ENCODE measurements around the gene GCC2.
A peak's percentile ranks its signal among the peaks of the same experiment; 100 is the strongest.
"Not testable (repeated sequence)": the region's sequence is repeated elsewhere in the genome, so short reads cannot be mapped to it uniquely, and the experiment has no call there.

Gene GCC2

DNA sequence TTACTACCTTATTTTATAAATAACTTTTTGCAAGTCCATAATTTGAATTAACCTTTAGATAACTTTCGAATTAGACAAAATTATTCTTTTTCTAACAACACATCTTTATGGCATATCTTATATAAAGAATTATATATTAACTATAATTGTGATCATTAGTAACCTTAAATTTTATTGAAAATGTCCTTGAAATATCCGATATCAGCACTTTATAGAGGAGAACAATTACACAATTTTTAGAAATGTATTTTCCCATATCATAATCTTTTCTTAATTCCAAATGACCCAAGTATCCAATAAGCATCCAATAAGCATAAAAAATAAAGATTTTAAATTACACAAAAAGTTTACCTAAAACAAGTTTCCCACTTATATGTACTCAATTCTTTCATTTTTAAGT is 7.3 kb upstream of the GCC2 start:
- DNase-seq (ENCODE audit: low spot score), result no peak

DNA sequence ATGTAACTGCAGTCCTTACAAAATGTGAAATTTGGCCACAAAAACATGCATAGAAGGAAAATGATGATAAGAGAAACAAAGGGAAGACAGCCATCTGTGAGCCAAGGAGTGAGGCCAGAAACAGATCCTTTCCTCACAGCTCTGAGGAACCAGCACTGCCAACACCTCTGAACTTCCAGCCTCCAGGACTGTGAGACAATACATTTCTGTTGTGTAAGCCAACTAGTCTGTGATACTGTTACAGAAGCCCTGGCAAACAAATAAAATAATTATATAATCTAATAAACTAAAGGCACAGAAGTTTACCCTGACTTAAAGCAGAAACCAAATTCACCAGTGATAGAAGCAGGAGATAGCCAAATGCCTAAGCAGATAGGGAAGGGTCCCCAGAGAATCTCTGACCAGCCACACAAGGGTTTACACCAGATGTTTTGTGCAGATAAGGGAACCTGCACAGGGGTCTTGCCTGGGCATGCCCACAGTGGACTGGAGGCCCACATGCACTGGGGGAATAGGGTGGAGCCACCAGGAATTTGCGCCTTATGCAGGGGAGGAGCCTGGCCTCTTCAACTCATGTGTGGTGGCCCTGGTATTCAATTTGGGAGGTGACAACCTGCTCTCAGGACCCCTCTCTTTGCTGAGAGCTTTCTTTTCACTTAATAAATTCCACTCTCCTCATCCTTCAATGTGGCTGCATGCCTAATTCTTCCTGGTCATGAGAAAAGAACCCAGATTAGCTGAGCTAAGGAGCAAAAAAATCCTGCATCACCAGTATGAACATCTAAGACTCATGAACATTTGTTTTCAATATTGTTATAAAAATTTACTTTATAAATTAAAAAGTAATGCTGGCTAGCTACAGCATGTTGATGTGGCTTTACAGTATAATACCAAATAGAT is 3.8 kb upstream of the GCC2 start:
- DNase-seq (ENCODE audit: low spot score), result peak; percentile 19

DNA sequence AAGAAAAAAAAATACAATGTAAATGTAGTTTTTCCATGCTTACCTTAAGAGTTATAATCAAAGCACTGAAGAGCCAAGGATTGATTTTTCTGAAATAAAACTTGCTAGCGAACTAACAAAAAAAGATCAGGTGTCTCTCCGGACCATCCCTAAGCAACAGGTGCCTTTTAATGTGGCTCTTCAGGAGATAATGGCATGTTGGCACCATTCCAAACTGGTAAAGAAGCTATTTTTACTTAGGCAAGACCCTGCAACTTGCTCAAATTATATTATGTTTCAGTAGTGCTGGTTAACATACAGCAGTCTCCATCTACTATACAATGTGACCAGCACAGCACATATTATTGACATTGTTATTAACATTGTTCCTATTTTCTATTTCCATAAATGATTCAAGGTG is 2.3 kb upstream of the GCC2 start:
- no peak for DNase-seq (ENCODE audit: low spot score)

DNA sequence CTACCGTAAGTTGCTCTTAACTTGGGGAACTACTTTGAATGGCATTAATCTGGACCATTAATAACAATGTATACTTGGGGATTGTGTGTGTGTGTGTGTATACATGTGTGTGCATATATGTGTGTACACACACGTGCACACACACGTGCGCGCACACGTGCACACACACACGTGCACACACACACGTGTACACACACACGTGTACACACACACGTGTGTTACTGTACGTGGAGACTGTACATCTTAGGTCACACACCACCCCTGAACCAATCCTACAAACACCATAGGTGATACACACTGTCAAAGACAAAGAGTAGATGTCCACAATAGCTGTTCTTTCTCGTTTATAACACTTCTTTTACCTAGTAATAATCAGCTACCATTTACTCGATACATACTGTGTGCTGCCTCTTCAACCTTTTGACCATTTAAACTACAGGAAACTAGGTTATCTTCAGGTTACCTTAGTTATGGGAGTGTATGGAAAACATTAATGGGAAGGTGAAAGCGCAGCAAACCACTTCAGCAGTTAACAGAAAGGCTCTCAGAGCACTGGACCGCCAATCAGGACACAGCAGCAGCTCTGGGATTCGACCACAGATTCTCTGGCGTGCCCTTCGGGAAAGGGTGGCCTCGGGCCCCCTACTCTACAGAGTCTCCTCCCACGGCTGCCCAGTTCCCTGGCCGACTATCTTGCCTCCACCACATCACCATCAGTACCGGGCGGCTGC is 894 bp upstream of the GCC2 start:
- DNase-seq (ENCODE audit: low spot score), result no peak

DNA sequence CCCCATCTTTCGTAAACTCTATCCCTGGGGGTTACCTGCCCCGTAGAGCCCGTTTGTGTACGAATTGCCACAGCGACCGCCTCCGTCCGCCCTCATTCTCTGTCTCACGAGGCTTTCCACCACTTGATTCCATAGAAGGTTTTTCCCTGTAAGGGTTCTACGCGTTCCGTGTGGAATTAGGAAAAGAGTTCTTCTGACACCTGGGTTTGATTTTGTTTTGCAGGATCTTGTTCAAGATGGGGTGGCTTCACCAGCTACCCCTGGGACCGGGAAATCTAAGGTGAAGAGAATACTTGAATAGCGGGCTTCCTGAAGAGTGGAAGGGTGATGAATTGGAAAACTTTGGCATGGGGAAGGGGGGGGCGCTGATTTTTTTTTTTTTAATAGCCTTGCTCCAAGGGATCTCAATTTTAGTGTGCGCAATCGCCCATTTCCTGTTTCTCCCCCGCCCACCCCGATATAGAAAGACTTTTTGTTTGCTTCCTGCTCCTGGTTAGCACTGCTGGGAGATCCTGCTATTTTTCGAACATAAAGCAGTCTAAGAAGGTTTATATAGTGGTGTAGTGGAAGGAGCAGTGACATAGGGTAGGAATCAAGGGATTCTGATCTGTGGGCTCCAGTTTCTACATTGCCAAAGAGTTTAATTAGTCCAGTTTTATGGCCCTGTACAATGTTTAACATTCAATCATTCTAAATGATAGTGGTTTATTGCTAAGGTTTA is 564 bp downstream of the GCC2 start:
- DNase-seq (ENCODE audit: low spot score), result peak; percentile 36

DNA sequence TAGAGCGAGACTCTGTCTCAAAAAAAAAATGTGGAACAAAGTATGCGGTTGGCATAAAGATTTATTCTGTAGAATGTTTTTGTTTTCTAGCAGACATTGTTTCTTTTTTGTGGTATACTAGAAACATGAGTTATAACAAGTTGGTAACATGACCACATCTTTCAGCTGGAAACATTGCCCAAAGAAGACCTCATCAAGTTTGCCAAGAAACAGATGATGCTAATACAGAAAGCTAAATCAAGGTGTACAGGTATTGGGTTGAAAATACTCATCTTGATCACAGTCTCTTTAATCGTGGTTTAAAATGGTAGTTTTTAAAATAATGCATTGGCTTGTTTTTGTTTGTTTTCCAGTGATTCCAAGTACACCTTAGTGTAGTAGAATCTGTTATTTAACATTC is 1.9 kb downstream of the GCC2 start:
- DNase-seq (ENCODE audit: low spot score), result no peak

DNA sequence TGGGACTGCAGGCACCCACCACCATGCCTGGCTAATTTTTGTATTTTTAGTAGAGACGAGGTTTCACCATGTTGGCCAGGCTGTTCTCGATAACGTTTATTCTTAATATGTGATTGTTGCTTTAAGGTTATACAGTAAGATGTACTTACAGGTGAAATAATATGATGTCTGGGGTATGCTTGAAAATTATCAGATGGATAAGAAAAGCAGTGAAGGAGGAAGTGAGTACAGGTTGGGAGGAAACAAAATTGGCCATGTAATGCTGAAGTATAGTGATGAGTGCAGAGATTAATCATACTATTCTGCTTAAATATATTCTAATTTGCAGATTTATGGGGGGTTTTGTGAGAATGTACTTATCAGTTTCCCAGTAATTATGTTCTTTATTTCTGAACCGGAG is 3.0 kb downstream of the GCC2 start:
- no peak for DNase-seq (ENCODE audit: low spot score)

DNA sequence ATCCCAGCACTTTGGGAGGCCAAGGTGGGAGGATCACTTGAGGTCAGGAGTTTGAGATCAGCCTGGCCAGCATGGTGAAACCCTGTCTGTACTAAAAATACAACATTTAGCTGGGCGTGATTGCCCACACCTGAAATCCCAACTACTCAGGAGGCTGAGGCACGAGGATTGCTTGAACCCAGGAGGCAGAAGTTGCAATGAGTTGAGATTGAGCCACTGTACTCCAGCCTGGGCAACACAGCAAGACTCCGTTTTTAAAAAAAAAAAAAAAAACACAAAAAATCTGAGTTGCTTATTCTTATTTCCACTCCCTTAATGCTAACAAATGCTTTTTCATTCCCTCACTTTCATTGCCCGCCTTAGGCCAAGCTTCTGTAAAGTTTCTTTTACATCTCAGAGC is 4.5 kb downstream of the GCC2 start:
- DNase-seq (ENCODE audit: low spot score), result not testable (repeated sequence)

DNA sequence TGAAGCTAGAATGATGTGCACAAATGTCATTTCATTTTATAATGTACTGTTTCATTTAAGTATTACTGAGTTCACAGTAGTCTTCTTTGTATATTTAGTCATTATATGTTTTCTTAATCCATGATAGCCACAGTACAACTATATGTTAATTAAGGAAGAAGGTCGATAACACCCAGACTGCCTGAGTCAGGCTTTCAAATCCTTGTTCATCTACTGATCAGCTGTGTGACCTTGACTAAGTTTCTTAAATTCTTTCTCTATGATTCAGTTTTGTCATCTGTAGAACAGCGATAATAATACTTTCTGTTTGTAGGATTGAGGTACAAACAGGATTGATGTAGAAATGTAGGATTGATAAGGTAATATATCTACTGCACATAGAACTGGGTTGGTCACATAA is 5.4 kb downstream of the GCC2 start:
- DNase-seq (ENCODE audit: low spot score), result no peak

DNA sequence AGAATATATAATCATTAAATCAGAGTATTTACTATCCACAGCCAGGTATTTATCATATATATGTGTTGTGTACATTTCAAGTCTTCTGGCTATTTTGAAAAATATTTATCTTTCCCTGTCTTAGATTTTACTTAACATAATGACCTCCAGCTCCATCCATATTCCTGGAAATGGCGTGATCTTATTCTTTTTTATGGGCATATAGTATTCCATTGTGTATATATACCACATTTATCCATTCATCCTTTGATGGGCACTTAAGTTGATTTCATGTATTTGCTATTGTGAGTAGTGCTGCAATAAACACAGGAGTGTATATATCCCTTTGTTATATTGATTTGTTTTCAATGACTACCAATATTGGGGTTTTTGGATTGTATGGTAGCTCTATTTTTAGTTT is 6.6 kb downstream of the GCC2 start:
- DNase-seq (ENCODE audit: low spot score), result no peak

DNA sequence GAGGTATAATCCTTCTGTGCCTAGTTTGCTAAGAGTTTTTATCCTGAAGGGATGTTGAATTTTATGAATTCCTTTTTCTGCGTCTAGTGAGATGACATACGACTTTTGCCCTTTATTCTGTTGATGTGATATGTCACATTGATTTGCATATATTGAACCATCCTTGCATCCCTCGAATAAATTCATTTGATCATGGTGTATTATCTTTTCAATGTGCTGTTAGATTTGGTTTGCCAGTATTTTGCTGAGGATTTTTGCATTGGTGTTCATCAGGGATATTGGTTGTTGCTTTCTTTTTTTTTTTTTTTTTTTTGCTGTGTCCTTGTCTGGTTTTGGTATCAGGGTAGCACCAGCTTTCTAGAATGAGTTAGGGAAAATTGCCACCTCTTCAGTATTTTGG is 9.1 kb downstream of the GCC2 start:
- DNase-seq (ENCODE audit: low spot score), result no peak

DNA sequence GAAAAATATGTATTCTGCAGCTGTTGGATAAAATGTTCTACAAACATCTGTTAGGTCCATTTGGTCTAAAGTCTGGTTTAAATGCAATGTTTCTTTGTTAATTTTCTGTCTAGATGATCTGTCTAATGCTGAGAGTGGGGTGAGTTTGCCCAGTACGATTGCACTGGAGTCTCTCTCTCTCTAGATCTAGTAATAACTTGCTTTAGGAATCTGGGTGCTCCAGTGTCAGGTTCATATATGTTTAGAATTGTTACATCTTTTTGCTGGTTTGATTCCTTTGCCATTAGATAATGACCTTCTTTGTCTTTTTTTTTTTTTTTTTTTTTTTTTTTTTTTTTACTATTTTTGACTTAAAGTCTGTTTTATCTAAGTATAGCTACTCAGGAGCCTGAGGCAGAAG is 10.4 kb downstream of the GCC2 start:
- no peak for DNase-seq (ENCODE audit: low spot score)

DNA sequence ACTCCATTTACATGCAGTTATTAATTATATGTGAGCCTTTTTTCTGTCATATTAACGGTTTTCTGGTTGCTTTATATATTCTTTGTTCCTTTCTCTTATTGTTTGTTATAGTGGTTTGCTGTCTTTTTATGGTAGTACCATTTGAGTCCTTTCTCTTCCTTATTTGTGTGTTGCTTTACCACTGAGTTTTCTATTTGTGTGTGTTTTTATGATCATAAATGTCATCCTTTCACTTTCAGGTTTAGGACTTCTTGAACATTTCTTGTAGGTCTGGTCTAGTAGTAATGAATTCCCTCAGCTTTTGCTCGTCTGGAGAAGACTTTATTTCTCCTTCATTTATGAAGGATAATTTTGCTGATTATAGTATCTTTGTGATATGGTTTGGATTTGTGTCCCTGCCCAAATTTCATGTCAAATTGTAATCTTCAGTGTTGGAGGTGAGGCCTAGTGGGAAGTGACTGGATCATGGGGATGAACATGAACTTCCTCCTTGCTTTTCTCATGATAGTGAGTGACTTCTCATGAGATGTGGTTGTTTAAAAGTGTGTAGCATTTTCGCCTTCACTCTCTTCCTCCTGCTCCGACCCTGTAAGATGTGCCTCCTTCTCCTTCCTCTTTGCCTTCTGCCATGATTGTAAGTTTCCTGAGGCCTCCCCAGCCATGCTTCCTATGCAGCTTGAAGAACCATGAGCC is 11.5 kb downstream of the GCC2 start:
- no peak for DNase-seq (ENCODE audit: low spot score)

DNA sequence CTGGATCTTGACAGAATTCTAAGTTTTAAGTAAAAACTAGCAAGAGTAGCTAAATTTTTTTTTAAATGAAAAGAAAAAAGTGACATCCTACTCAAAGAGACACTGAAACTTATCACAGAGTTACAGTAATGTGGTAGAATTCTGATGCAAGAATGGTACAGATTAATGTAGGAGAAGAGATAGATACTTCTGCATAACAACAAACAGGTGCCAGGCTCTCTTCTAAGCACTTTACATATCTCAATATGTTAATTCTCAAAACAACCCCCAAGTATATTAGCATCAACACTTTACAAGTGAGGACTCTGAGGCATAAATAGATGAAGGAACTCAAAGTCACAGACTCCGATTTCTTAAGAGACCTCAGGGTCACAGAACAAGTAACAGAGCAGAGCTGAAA is 28.1 kb downstream of the GCC2 start:
- no peak for DNase-seq (ENCODE audit: low spot score)

DNA sequence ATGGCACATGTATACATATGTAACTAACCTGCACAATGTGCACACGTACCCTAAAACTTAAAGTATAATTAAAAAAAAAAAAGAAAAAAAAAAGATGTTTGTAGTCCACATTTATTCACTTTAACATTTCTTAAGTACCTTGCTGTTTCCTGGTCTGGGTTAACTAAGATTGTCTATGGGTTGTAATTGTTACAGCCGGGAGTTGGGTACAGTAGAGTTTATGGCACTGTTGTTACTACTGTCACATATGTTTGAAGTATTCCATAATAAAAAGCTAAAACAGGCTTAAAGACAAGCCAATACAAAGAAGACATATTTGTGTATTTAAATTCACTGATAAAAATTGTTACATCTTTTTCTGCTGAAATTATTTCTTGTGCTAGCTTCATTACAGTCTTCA is 36.2 kb downstream of the GCC2 start:
- no peak for DNase-seq (ENCODE audit: low spot score)

DNA sequence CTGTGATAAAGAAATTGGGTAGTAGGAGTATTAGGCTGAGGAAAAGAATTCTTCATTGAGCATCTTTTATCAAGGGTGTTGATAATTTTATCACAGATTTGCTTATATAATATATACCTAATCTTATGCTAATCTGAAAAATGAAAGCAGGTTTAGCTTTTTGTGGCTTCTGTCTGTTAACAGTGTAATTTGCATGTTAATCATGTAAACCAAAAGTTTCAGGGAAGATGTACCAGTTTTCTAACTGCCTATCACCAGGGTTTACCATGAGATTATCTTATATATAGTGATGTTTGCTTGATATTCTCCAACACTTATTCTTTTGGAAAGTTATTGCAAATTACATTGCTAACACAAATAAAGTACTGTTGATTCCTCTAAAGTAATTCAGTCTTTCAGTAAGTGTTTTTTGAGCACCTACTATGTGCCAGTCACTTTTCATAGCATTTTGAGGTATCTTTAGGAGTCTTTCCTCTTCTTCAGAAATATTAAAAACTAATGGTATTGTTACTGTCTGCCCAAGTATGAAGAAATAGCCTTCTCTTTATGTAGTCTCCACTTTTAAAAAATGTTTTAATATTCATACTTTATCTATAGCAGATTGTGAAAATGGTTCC is 41.6 kb downstream of the GCC2 start:
- no peak for DNase-seq (ENCODE audit: low spot score)

DNA sequence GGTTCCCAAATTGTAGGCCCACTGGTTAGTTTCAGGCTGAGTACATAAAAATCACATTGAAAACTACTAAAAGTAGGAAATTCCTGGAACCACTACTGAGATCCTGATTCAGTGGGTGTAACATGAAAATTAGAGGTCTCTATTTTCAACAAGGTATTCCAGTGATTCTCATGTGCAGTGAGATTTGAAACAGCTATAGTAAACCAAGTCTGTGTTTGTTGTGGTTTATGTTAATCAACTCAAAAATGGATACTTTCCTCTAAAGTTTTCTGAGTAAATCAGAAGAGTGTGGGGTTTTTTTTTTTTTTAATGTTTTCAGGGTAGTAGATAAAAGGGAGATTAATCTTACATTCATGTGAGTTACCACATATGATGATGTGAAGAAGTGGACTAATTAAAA is 42.8 kb downstream of the GCC2 start:
- DNase-seq (ENCODE audit: low spot score), result no peak

DNA sequence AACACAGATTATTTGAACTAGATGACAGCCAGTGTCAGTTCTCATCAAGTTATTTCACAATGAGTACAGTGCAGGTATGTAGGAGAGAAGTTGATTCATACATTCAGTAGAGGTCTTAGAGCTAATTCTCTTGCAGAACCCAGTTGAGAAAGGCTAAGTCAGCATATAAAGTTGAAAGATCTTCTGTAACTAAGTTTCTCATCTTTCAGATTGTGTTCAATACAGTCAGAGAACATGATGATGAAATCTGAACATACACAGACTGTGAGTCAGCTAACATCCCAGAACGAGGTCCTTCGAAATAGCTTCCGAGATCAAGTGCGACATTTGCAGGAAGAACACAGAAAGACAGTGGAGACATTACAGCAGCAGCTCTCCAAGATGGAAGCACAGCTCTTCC is 43.4 kb downstream of the GCC2 start:
- DNase-seq (ENCODE audit: low spot score), result no peak

DNA sequence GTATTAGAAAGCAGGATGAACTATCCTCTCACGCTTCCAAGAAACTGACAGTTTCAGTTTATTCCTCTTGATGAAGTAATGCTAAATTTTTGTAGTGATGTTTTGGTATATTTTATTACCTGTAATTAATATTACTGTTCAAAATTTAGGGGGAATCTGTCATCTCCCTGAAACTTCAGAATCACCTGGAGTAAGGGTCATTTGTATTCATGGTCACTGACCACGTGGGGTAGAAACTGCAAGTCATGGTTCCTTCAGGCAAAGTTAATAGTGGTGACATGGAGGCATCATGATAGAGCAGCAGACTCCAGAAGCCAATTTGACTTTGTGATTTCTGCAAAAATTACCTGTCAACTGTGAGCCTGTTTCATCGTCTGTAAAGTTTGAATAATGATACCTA is 47.2 kb downstream of the GCC2 start:
- DNase-seq (ENCODE audit: low spot score), result not testable (repeated sequence)

DNA sequence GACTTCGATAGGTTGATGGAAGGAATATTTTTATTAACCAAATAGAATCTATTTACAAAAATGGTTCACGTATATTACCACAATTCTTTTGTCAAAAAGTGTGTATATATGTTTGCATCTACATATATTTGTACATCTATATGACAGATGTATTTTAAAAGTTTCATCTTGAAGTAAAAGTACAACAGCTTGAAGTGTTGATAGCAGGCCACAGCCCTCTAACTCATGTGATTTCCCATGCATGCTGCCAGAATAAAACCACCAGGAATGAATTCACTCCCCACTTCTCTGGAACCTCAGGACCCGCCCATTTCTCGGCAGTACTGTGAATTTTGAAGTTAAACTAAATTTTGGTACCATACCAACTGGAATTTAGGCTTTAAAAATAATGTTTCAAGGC is 58.6 kb downstream of the GCC2 start:
- not testable (repeated sequence) for DNase-seq (ENCODE audit: low spot score)

DNA sequence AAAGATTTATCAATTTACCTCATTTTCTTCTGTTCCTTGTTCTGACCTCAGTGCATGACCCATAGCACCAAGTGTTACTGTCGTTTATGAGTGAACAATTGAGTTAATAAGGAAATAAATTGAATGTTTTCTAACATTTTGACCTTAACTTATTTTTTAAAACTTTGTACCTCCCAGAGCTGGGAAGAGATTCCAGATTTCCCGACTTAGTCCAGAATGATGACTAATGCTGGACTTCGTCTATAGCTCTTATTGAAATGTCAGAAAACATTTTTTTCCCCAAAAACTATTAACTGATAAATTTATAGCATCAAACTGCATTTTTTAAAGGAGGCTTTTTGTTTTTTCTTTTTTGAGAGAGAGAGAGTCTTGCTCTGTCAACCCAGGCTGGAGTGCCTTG is 63.4 kb downstream of the GCC2 start:
- not testable (repeated sequence) for DNase-seq (ENCODE audit: low spot score)

DNA sequence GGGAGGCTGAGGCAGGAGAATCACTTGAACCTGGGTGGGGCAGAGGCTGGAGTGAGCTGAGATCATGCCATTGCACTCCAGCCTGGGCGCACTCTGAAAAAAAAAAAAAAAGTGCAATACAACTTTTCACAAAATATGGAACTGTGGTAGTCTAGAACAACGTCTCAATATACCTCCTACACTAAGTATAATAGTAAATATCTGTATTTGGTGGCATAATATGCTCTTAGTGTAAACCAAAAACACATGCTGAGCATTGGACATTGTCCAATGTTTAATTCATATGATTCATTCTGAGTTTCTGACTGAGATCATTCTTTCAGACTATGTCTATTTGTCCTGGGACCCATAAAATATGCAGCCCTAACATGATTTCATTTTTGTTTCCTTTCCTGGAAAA is 65.5 kb downstream of the GCC2 start:
- DNase-seq (ENCODE audit: low spot score), result not testable (repeated sequence)
